Measurements from ENCODE around the gene TMEM235. TPM values are rescaled to one million over a fixed set of nuclear protein-coding genes. Genes with fewer than 3 reads are reported as not detected.

Gene TMEM235
- total and polyA plus RNA-seq, 9 of the 15 experiments (the other 6 are each of a cell fraction or from before 2014, with no cell fraction given) = not detected

DNA sequence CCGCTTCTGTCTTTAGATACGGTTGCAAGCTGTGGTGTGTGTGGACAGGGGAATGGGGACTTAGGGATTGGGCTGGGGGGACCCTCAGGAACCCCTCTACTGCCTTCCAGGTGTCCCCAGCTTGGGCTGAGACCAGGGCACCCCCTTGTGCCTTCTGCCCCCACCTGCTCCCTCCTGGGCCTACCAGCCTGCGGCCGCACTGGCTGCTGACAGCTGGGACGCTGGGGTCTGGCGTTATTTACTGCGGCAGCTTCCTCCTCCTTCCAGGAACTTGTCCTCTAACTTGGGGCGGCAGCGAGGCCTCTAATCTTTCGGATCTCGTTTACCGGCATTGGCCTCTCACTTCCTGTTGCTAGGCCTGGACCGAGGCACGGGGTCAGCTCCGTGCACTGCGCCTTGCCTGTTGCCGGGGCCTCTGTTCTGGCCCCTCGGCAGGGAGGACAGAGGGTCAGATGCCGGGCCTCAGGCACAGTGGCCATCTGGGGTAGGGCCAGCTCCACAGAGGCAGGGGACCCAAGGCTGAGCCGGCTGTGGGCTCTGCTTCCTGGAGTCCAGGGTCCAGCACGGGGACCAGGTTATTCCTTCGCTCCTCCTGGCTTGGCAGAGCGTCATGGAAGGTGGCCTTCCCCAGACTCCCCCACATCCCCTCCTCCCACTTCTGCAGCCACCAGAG is 31.8 kb downstream of the TMEM235 start (continued):
- TF ChIP-seq CHD4 (IDR thresholded peaks at IDR 0.05; ENCODE audit: insufficient read depth, insufficient replicate concordance, low read depth, low read length, poor library complexity, severe bottlenecking) = no peak
- no peak for TF ChIP-seq ZNF431 (CRISPR knock-in tag; IDR thresholded peaks at IDR 0.05)
- TF ChIP-seq TAL1 (IDR thresholded peaks at IDR 0.05) = no peak
- peak; percentile 48; the same call in 1 of the 2 replicates for TF ChIP-seq SP1 (CRISPR knock-in tag; IDR thresholded peaks at IDR 0.05)
- TF ChIP-seq STAT5A (IDR thresholded peaks at IDR 0.05; ENCODE audit: borderline replicate concordance, low read length) = peak; percentile 59; the same call in 1 of the 2 replicates
- TF ChIP-seq CHD2 (IDR thresholded peaks at IDR 0.05; ENCODE audit: low read depth, low read length) = no peak; the same call in 1 of the 2 replicates
- TF ChIP-seq JUND (IDR thresholded peaks at IDR 0.05; ENCODE audit: borderline replicate concordance, low read depth, low read length) = peak; percentile 66
- peak; percentile 81; the same call in 1 of the 3 replicates for TF ChIP-seq JUND (tag; IDR thresholded peaks at IDR 0.05; ENCODE audit: borderline replicate concordance, low read depth, low read length)
- no peak for TF ChIP-seq NR3C1 (CRISPR knock-in tag; IDR thresholded peaks at IDR 0.05)
- TF ChIP-seq ETS1 (conservative IDR thresholded peaks at IDR 0.05; ENCODE audit: control insufficient read depth, low read depth, low read length) = 0 out of 2 replicates have a peak, but pooled peaks have one; percentile 43
- 0 out of 2 replicates have a peak, but pooled peaks have one; percentile 10 for TF ChIP-seq E2F3 (CRISPR knock-in tag; IDR thresholded peaks at IDR 0.05)
- TF ChIP-seq SOX6 (IDR thresholded peaks at IDR 0.05) = peak; percentile 71; the same call in 1 of the 2 replicates
